Right lobe of liver (tissue), 4 donors: ENCODE data around the gene SNTB2.

Source experiments
- POLR2A ChIP-seq: fragments of 450-650 bp; IDR thresholded peaks from one replicate; pipeline ENCODE4 v1.6.1; 2017; ENCODE audit warnings: antibody characterized with exemption, mild to moderate bottlenecking
- TF ChIP-seq, protein P1 (sequence below), 4 donors: fragments of 200-600 bp in 3 of 4; fragments of 450-650 bp in 1 of 4; IDR thresholded peaks; one replicate each; pipeline versions ENCODE4 v1.5.1 to v1.8.0; 2016 to 2022; ENCODE audit warnings: antibody characterized with exemption in 4 of 4, mild to moderate bottlenecking in 2 of 4
- donor health status: DM: no; HTN: no; CAD: no.
- donor health status: DM: no; HTN: no; CAD: no.
- donor health status: DM: no; HTN: yes; CAD: no.

DNA sequence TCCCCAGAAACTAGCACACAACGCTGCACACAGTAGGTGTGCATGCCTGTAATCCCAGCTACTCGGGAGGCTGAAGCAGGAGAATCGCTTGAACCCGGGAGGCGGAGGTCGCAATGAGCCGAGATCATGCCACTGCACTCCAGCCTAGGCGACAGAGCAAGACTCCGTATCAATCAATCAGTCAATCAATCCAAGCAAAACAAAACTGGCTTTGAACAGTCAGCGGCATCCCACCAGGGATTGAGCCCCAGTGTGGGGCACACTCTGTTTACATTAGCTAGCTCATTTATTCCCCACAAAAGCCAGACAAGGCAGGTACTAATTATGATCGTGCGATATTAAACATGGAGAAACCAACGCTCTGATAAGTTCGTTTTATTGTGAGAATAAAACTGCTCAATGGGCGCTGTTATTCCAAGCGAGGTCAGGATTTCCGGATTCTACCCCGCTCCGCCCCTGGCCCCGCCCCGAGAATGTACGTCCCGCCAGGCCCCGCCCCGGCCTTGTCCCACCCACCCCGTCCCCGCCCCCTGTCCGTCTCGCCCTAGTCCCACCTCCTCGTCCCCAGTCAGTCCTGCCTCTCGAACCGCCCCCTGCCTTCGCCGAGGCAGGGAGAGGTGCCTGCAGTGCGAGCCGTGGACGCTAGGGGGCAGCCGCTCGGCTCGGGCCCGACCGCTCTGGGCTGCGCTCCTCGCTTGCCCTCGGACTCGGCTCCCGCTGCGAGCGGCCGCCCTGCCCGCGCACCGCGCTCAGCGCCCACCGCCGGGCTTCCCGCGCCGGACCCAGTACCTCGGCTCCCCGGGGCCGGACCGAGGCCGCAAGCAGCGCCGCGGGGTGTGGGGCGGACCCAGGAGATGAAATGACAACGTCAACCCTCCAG is 123.9 kb downstream of the SNTB2 start, which contains the start of gene VPS4A:
- TF ChIP-seq, protein P1, sequence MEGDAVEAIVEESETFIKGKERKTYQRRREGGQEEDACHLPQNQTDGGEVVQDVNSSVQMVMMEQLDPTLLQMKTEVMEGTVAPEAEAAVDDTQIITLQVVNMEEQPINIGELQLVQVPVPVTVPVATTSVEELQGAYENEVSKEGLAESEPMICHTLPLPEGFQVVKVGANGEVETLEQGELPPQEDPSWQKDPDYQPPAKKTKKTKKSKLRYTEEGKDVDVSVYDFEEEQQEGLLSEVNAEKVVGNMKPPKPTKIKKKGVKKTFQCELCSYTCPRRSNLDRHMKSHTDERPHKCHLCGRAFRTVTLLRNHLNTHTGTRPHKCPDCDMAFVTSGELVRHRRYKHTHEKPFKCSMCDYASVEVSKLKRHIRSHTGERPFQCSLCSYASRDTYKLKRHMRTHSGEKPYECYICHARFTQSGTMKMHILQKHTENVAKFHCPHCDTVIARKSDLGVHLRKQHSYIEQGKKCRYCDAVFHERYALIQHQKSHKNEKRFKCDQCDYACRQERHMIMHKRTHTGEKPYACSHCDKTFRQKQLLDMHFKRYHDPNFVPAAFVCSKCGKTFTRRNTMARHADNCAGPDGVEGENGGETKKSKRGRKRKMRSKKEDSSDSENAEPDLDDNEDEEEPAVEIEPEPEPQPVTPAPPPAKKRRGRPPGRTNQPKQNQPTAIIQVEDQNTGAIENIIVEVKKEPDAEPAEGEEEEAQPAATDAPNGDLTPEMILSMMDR (IDR thresholded peaks at IDR 0.05), result peak; percentile 83 to 97 (median 90)
- peak; percentile 86 for TF ChIP-seq POLR2A
